GM21619 (cell line): ENCODE results near the gene HIBCH.
"Not testable (repeated sequence)": the region's sequence is repeated elsewhere in the genome, so short reads cannot be mapped to it uniquely, and the experiment has no call there.

ENCODE experiments used
- ATAC-seq: cut with Tn5 transposase; IDR thresholded peaks from one replicate; pipeline ENCODE4 v1.9.1; 2021; ENCODE audit not compliant: unreplicated experiment

Gene HIBCH

DNA sequence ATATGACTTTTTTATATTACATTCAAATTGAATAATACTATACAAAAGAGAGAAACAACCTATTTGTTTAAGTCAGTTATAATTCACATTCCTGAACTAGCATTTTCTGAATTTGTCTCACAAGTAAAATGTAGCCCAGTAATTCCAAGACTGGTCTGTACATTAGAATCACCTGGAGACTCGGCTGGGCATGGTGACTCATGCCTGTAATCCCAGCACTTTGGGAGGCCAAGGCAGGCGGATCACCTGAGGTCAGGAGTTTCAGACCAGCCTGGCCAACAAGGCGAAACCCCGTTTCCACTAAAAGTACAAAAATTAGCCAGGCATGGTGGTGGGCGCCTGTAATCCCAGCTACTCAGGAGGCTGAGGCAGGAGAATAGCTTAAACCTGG is 7.0 kb downstream of the HIBCH start:
- ATAC-seq = not testable (repeated sequence)

DNA sequence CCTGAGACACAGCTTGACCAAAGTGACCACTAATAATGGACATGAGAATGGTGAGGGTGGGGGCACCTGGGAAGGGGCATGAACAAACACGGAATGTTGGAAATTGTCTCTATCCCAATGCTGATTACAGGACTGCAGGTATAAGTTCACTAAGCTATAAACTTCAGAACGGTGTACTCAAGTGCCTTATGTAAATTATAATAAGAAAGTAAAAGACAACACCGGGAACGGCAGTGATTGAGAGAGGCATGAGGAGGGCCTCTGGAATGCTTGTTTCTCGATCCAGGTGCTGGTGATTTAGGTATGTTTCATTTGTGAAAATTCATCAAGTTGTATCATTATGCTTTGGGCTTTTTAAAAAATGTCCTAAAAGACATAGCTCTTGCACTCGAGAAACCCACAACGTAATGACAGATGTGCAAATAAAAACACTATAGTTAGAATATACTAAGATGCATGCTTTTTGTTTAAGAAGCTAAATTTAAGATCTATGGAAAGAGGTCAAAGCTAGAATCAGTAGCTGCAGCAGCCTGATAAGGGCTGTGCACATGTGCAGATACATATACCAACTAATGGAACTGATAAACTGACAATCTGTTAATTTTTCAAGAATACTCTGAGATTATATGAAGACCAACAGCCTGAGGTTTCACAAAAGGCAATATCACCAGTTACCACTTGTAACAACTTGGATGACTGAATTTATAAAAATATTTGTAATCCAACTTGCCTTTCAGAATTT is 7.6 kb downstream of the HIBCH start:
- no peak for ATAC-seq

DNA sequence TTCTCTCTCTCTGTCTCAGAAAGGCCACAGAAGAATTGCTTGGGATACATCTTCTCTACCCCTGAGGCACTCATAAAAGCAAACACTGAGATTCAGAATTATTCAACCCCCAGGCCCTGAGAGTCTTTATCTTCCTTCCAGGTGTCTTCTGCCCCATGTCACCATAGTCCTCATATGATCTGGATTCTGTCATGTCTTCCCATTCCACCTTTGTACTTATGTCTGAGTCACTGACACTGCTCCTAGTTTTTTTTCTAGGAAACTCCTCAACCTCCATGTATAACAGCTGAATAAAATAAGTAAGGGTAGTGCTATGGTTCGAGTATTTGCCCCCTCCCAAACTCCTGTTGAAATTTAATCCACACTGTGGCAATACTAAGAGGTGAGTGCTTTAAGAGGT is 11.6 kb downstream of the HIBCH start:
- ATAC-seq = no peak

DNA sequence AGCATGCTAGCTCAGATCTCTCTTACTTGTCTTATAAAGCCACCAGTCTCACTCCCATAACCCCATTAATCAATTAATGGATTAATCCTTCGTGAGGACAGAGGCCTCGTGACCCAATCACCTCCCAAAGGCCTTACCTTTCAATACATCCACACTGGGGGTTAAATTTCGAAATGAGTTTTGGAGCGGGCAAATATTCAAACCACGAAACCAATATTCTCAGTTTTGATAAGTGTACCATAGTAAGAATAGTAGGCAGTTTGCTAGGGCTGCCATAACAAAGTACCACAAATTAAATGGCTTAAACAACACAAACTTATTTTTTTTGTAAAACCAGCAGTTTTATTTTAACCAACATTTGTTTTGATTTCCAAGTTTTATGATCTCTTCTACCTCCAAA is 15.2 kb downstream of the HIBCH start:
- no peak for ATAC-seq

DNA sequence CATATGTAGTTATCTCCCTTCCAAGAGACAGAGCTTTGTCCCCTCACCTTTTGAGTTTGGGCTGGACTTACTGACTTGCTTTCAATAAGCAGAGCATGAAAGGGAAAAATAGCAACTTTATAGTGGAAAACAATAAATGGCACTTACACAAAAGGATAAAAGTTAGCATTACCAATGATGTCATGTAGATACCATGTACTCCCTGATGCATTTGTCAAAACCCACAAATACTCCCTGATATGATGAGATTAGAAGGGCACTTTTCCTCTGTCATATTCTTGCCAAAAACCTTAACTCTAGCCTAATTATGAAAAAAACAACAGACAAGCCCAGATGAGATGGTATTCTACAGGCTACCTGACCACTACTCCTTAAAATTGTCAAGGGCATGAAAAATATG is 16.0 kb downstream of the HIBCH start:
- no peak for ATAC-seq

DNA sequence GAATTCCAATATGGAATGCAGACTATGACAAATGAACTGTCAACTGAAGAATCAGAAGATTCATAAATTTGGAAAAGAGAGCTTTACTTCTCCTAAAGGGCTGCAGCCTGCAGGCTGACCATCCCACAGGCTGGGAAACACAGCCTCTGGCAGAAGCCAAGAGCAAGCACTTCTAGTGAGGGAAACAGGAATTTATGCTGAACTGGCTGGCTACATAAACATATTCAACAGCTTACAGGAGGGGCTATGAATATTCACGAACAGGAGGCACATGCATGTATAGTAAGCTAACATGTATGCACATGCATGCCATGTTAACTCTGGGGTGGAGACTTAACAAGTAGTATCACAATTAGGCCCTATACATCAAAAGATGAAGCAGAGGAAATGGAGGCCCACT is 17.6 kb downstream of the HIBCH start:
- ATAC-seq = no peak

DNA sequence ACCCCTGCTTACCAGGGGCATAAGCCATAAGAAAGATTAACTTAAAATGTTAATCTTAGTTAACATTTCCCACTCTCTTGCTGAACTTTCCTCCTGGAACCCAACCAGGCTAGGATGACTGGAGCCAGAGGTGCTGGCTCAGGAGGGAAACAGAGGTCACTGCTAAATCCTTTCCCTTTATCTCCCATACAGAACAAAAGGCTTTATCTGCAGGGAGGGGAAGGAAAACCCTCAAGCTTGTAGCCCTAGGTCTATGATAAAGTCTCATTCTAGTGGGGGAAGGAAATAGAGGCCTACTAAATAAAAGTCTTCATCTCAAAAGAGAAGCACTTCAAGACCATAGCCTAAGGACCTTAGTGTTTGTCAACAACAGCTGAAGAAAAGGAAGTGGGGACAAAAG is 18.6 kb downstream of the HIBCH start:
- ATAC-seq = no peak

DNA sequence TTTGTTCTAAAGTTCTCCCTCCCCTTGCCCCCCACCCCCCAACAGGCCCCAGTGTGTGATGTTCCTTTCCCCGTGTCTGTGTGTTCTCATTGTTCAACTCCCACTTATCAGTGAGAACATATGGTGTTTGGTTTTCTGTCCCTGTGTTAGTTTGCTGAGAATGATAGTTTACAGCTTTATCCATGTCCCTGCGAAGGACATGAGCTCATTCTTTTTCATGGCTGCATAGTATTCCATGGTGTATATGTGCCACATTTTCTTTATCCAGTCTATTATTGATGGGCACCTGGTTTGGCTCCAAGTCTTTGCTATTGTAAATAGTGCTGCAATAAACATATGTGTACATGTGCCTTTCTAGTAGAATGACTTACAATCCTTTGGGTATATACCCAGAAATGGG is 21.7 kb downstream of the HIBCH start:
- not testable (repeated sequence) for ATAC-seq

DNA sequence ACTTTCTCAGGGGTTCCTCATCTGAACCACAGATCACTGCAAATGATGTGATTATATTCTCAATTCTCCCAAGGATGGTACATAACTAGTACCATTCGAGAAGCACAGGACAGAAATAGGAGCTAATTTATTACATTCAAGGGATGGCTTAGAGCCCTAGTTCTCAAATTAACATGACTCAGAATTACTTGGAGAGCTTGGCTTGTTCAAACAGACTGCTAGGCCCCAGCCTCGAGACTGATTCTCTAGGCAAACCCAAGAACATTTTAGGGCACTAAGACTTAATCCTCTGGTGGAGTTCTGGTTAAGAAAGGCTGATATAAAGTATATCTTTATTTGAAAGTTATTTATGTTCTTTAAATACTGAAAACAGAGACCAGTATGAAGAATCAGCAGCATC is 35.8 kb downstream of the HIBCH start:
- no peak for ATAC-seq

DNA sequence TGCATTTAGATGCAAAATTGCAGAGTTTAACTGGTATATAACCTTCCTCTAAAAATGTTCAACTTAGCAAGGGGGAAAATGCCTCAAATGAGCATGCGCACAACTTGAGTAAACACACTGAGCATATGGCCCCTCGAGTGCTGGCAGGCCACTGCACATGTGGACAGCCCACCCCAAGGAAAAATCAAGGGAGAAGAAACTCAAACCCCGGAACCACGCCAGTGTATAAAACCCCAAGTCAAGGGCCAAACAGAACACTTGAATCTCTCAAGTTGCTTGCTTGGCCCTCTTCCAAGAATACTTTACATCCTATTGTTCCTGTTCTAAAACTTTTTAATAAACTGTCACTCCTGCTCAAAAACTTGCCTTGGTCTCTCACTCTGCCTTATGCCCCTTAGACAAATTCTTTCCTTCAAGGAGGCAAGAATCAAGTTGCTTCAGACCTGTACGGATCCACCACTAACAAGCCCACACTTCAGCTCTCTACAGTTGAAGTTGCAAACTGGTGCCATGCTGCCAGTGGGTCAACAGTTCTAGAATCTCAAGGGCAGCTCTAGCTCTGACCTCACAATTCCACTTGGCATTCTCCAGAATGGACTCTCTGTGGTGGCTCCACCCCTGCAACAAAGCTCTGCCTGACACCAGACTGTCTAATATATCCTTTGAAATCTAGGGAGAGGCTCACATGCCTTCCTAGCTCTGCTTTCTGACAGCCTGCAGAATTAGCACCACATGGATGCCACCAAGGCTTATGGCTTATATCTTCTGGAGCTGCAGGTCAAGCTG is 38.9 kb downstream of the HIBCH start:
- ATAC-seq = no peak

DNA sequence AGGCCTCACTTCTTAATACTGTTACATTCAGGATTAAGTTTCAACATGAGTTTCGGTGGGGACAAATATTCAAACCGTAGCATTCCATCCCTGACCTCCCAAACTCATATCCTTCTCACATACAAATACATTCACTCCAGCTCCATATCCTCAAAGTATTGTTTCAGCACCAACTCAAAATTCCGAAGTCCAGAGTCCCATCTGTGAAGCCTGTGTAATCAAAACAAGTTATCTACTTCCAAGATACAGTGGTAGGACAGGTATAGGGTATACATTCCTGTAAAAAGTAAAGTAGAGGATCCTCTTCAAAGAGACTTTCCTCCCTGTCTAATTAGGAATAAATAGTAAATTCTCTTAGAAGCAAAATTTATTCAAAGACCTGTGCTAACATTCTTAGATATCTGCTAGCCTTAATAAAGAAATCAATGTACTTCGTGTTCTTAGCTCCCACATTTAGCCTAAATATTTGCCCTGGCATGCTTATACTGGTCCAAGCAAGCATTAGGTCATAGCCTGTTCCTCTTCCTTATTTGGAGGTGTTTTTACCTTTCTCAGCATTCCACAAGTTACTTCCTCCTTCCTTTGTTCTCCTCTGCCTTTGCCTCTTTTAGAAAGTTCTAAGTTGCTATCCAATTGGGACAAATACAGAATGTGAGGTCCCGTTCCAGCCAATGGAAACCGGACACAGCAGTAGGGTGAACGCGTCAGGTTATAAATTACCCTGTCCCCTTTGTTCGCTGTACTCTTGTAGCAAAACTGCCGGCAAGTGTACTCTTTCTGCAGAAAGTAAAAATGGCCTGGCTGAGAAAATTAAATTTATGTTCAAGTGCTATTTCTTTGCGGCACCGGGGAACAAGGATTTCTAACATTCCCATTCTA is 40.1 kb downstream of the HIBCH start:
- ATAC-seq = not testable (repeated sequence)

DNA sequence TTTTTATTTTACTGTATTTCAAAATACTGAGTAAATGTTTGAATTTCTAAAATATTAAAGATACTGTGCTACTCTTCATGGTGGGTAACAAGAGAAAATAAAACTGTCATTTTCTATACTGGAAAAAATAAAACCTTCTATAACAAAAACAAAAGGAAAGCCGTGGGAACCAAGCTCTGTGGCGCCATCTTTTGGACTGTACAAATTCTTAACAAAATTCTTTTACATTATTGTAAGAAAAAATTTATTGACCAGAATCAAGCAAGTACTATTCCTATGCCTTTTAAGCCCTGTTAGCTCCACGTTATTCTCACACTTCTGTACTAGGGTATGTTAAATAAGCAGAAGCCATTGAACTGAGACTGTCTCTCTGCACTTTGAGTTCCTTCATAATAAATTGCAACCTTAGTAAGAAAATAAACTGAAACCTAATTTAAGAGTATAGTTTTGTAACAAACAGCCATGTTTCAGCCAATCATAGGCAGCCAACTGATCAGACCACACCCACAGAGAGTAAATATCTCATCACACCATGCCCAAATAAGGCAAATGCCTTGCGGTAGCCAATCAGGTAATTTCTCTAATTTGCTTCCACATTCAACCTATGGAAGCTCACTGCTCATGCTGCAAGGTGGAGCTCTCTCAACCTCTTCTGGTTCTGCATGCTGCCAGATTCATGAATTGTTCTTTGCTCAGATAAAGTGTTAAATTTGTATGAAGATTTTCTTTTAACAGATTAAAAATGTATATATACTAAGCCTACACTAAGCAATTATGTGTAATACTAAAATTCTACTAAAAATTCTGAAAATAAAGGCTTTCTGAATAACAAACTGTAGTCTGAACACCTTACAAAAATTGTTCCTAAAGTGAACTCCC is 42.2 kb downstream of the HIBCH start:
- no peak for ATAC-seq

DNA sequence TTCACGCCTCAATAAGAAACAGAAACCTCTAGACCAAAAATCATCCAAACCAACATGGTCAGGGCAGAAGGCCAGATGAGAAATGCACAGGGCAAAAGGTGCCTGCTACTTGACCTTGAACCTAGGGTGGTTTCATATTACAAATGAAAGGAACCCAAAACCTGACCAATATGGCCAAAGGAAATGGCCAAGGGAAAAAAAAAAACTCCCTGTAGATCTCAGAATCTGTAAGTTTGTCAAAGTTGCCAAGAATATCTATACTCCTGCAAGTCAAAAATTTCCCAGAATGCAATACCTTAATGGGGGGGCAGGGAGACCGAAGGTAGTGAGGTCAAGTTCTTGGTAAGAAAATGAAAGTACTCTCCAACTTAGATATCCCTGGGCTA is 47.2 kb downstream of the HIBCH start:
- no peak for ATAC-seq

DNA sequence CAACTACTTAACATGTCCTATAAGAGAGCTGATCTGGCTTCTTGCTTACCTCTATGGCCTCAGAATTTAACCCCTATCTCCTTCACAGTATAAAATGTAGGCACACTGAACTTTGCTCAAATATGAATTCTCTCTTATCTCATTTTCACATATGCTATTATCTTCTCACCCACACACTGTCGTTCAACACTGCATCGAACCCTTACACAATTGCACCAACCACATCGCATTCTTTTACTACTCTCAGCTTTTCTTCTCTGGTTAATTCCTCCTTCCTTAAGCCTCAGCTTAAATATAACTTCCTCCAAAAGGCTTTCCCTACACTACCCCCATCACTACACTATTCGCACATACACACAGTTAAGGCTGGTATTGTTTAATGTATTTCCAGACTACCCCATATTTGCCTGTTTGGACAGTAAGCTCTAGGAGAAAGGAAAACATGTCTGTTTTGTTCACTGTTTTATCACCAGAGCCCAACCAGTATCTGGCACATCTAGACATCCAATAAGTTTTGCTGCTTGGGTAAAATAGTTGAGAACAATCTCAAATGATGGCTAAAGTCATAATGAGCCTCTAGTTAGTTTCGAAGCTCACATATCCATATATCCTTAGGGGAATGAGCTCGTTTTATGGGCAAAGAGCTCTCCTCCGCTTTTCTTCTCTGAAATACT is 47.7 kb downstream of the HIBCH start:
- ATAC-seq = no peak

DNA sequence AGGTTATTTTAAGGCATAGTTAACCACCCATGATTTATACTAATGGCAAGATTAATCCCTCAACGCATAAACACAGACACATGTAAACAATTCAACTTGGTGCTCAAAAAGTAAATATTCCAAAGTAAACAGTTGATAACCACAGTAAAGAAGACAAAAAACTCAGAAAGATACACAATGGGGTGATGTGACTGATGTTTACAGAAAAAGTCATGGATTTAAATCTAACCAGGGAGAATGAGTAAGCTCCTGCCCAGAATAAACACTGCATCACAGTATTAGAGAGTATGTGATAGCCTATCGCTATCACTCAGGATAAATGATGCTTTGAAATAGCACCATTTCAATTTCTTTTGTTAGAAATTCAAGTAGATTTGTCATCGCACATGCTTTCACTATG is 49.3 kb downstream of the HIBCH start:
- ATAC-seq = no peak

DNA sequence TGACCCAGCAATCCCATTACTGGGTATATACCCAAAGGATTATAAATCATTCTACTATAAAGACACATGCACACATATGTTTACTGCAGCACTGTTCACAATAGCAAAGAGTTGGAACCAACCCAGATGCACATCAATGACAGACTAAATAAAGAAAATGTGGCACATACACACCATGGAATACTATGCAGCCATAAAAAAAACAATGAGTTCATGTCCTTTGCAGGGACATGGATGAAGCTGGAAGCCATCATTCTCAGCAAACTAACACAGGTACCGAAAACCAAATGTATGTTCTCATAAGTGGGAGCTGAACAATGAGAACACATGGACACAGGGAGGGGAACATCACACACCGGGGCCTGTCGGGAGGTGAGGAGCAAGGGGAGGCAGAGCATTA is 49.9 kb downstream of the HIBCH start:
- ATAC-seq = not testable (repeated sequence)

DNA sequence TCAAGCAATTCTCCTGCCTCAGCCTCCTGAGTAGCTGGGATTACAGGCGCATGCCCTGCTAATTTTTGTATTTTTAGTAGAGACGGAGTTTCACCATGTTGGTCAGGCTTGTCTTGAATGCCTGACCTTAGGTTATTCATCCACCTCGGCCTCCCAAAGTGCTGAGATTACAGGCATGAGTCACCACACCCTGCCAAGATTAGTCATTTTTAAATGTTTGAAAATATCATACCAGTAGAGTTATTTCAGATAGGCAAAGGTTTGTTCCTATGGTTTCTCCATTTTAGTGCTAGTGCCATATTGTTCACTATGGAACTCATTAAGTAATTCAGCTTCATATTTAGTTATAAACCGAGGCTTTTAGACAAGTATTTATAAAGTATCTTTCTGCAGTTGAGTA is 52.3 kb downstream of the HIBCH start:
- no peak for ATAC-seq

DNA sequence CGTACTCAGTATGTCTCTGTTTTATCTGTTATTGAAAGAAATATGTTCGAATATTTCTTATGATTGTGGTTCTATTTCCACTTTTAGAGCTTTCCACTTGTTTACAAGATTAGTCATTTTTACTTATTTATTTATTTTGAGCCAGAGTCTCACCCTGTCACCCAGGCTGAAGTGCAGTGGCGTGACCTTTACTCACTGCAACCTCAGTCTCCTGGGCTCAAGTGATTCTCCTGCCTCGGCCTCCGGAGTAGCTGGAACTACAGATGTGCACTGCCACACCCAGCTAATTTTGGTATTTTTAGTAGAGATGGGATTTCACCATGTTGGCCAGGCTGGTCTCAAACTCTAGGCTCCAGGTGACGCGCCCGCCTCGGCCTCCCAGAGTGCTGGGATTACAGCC is 53.3 kb downstream of the HIBCH start:
- ATAC-seq = no peak

DNA sequence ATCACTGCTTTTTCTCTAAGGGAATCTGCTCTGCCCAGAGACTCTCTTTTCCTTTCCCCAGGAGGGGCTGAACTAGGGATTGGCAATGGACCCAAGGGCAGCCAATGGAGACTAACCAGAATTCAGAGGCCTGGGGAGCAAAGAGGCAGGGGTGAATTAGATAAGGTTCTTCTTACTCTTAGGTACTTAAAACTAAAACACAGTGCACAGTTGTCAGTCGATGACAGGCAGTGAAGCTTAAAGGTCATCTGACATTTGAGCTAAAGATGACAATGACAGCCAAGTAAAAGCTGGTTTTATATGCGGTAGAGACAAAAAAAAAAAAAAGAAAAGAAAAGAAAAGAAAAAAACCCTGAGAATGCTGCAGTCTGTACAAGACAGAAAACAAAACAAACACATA is 57.8 kb downstream of the HIBCH start:
- no peak for ATAC-seq

DNA sequence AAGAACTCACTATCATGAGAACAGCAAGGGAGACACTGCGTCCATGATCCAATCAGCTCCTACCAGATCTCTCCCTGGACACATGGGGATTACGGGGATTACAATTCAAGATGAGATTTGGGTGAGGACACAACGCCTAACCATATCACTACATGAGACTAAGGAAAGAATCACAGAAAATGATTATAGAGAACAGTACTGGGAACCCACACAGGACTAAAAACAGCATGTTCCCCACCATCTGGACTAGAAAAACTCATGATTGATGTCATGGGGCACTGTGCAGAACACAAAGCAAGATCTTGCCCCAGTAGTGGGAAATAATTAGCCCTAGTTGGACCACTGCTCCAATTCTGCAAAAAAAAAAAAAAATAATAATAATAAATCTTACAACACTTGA is 63.5 kb downstream of the HIBCH start:
- ATAC-seq = no peak
